VCaP (cell line): ENCODE measurements around the gene ADH1B.

Experiments used
- H3K27ac ChIP-seq: fragments of 450-650 bp; 2 replicates; pipeline ENCODE4 v1.5.1; 2017
- TF ChIP-seq, protein P1 (sequence below): fragments of 450-650 bp; conservative IDR thresholded peaks from 2 replicates; pipeline ENCODE4 v1.5.1; 2017; ENCODE audit warnings: mild to moderate bottlenecking, moderate library complexity

Gene ADH1B

GRCh38 chr4:99317354-99317753 is 3.8 kb downstream of the ADH1B start:
- TF ChIP-seq, protein P1, sequence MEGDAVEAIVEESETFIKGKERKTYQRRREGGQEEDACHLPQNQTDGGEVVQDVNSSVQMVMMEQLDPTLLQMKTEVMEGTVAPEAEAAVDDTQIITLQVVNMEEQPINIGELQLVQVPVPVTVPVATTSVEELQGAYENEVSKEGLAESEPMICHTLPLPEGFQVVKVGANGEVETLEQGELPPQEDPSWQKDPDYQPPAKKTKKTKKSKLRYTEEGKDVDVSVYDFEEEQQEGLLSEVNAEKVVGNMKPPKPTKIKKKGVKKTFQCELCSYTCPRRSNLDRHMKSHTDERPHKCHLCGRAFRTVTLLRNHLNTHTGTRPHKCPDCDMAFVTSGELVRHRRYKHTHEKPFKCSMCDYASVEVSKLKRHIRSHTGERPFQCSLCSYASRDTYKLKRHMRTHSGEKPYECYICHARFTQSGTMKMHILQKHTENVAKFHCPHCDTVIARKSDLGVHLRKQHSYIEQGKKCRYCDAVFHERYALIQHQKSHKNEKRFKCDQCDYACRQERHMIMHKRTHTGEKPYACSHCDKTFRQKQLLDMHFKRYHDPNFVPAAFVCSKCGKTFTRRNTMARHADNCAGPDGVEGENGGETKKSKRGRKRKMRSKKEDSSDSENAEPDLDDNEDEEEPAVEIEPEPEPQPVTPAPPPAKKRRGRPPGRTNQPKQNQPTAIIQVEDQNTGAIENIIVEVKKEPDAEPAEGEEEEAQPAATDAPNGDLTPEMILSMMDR, result no peak
- no peak overlapping the region for H3K27ac ChIP-seq

GRCh38 chr4:99315839-99316238 is 5.4 kb downstream of the ADH1B start:
- H3K27ac ChIP-seq, result no peak overlapping the region
- TF ChIP-seq, protein P1, result no peak

- TF ChIP-seq, protein P1, result no peak
Observed at GRCh38 chr4:99314211-99314610, 7.0 kb downstream of the ADH1B start.

DNA sequence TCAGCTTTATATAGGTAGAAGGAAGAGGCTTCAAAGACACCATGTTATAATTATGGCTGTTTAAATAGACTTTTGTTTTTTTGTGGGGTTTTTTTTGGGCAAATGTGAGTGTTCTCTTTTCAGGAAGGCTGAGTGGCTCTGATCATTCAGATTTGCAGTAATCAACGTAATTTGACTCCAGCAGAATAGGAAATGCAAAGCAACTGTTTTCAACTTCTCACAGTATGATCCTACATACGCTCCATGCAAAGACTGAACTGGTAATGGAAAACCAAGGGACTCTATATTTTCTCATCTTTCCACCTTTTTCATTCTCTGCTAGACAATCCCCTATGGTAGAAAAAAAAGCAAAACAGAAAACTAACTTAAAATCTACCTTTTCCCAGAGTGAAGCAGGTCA is 10.8 kb downstream of the ADH1B start:
- TF ChIP-seq, protein P1, result no peak
- H3K27ac ChIP-seq, result no peak overlapping the region

More at GRCh38 chr4:99314211-99314610, 7.0 kb downstream of the ADH1B start:
- H3K27ac ChIP-seq, result no peak overlapping the region

DNA sequence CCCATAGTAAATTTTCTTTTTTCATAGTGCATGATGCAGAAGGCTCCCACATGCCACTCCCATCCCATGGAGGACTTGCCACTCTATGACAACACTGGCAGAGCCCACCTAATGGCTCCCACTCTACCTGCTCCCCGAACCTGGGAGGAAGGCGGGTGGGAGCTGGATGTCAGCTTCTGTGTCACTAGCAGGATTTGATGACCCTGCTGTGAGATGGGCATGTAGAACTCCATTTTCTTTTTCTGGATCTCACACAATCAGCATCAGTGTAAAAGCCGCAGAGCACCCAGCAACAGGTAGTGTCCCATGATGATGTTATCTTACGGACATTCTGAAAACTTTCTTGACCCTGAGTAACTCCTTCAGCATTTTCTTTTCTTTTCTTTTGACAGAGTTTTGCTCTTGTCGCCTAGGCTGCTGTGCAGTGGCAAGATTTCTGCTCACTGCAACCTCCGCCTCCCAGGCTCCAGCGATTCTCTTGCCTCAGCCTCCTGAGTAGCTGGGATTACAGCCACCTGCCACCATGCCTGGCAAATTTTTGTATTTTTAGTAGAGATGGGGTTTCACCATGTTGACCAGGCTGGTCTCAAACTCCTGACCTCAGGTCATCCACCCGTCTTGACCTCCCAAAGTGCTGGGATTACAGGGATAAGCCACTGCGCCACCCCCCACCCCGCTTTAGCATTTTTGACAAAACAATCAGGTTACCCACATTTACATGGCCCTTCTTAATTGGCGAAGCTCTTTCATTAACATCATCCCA is 15.4 kb downstream of the ADH1B start:
- H3K27ac ChIP-seq, result no peak overlapping the region
- TF ChIP-seq, protein P1, result no peak

GRCh38 chr4:99301376-99302164 is 19.6 kb downstream of the ADH1B start:
- TF ChIP-seq, protein P1, result no peak
- no peak overlapping the region for H3K27ac ChIP-seq

DNA sequence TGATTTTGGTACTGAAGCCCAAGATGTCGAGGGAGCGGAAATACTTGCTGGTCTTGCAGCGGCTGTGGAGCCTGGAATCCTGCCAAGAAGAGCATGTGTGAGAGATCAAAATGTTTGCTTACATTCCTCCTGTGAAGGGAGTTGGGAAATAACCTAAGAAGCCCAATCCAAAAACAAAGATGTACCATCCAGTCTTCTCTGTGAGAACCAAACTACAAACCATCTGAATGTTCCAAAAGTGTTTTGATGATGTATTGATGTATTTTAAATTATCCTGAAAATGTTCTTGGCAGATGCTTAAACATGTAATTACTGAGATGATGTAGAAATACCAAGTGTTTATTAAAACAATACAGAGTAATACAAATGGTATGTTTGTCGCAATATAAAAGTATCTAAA is 20.3 kb downstream of the ADH1B start:
- TF ChIP-seq, protein P1, result no peak
- H3K27ac ChIP-seq, result no peak overlapping the region
